Colonic mucosa (tissue), 4 donors: ENCODE results near the gene AP3B2. TPM values are rescaled to one million over a fixed set of nuclear protein-coding genes. Genes with fewer than 3 reads are reported as not detected.

Experiments used
- DNase-seq: peaks from one replicate; pipeline ENCODE4 v3.0.0-alpha.2; 2020
- H3K27ac ChIP-seq: fragments of 200-600 bp; one replicate; pipeline ENCODE4 v1.8.0; 2021
- H3K27me3 ChIP-seq: fragments of 200-600 bp; one replicate; pipeline ENCODE4 v1.8.0; 2021
- H3K36me3 ChIP-seq: fragments of 200-600 bp; one replicate; pipeline ENCODE4 v1.8.0; 2021
- H3K4me1 ChIP-seq: fragments of 200-600 bp; one replicate; pipeline ENCODE4 v1.8.0; 2021; ENCODE audit warnings: mild to moderate bottlenecking
- H3K4me3 ChIP-seq: fragments of 200-600 bp; one replicate; pipeline ENCODE4 v1.8.0; 2021
- H3K9ac ChIP-seq, 2 donors: one replicate each; pipeline ENCODE4 v1.7.0; 2013; ENCODE audit warnings: control low read depth in 2 of 2, low read depth in 2 of 2, low read length in 2 of 2
- H3K9me3 ChIP-seq: fragments of 200-600 bp; one replicate; pipeline ENCODE4 v1.8.0; 2021
- intact Hi-C: fragments of 100-400 bp; cut with DNase I; formaldehyde crosslinking; loops from one replicate; pipeline ENCODE4 v1.14.1; 2022
- total RNA-seq, 2 donors: library from RNA; stranded (reverse); fragmentation: NEBNext Ultra II Directional in 1 of 2; extraction: Animal tissue kit (Norgen Biotek cat#: 25700) in 1 of 2; gene quantifications; one replicate each; pipeline ENCODE4 v1.2.1, GENCODE V29; 2021
- TF ChIP-seq, protein P1 (sequence below): fragments of 200-600 bp; IDR thresholded peaks from one replicate; pipeline ENCODE4 v1.8.0; 2022; ENCODE audit warnings: antibody characterized with exemption, mild to moderate bottlenecking
- donor health status: healthy.
- donor health status: DM: no; HTN: no; CAD: no.
- donor health status: DM: no; HTN: no; CAD: no.

AP3B2 gene
- total RNA-seq, 2 donors from 2014 or later: 0.82 to 1.2 TPM

DNA sequence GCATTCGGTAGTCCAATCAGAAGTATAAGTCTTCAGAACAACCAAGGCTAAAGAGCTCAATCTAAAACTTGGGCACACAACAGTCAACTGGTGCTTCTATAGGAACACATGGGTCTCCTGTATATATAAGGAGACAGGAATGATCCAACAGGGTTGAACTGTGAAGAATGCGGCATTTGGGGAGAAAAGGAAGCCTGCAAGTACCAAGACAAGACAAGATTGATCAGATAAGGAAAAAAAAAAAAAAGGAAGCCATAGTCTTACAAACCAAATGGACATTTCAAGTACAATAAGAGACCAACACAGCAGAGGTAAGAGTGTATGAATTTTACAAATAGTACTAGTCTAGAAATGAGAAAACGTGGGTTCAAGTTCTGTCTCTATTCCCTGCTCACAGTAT, 69.0 kb downstream of the AP3B2 start:
- Histone ChIP-seq H3K27ac (no peak overlapping the region), H3K4me3 (no peak overlapping the region), H3K9me3 (no peaks in the 10 kb centered on the region), H3K36me3 (no peaks in the 10 kb centered on the region), H3K9ac (no peak overlapping the region), H3K4me1 (no peaks in the 10 kb centered on the region), H3K27me3 (peaks cover 3% of the 10 kb centered on the region)
- no peak for DNase-seq
- intact Hi-C loops: no loop called here
- TF ChIP-seq, protein P1, sequence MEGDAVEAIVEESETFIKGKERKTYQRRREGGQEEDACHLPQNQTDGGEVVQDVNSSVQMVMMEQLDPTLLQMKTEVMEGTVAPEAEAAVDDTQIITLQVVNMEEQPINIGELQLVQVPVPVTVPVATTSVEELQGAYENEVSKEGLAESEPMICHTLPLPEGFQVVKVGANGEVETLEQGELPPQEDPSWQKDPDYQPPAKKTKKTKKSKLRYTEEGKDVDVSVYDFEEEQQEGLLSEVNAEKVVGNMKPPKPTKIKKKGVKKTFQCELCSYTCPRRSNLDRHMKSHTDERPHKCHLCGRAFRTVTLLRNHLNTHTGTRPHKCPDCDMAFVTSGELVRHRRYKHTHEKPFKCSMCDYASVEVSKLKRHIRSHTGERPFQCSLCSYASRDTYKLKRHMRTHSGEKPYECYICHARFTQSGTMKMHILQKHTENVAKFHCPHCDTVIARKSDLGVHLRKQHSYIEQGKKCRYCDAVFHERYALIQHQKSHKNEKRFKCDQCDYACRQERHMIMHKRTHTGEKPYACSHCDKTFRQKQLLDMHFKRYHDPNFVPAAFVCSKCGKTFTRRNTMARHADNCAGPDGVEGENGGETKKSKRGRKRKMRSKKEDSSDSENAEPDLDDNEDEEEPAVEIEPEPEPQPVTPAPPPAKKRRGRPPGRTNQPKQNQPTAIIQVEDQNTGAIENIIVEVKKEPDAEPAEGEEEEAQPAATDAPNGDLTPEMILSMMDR: no peak

DNA sequence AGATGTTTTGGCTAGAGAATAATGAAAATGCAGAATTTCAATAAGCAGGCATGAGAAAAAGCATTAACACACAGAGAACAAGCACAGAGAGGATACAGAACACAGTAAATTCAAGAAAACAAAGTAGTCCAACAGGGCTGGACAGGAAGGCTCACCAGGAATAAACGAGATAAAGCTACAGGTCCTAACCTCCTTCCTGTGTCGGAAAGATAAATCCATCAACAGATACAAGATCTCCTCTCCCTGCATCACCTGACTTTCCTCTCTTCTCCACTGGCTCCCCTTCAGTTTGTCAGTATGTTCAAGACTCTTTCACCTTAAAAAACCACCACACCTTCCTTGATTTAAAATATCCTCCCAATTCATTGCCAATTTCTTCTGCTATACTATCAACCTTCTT, 73.9 kb downstream of the AP3B2 start:
- H3K9me3 ChIP-seq: no peaks in the 10 kb centered on the region
- no peak overlapping the region for H3K27ac ChIP-seq
- no peak for DNase-seq
- H3K4me1 ChIP-seq: no peaks in the 10 kb centered on the region
- H3K4me3 ChIP-seq: no peak overlapping the region
- no peaks in the 10 kb centered on the region for H3K36me3 ChIP-seq
- H3K9ac ChIP-seq: no peak overlapping the region
- TF ChIP-seq, protein P1: no peak
- intact Hi-C loops: no loop called here
- no peaks in the 10 kb centered on the region for H3K27me3 ChIP-seq

DNA sequence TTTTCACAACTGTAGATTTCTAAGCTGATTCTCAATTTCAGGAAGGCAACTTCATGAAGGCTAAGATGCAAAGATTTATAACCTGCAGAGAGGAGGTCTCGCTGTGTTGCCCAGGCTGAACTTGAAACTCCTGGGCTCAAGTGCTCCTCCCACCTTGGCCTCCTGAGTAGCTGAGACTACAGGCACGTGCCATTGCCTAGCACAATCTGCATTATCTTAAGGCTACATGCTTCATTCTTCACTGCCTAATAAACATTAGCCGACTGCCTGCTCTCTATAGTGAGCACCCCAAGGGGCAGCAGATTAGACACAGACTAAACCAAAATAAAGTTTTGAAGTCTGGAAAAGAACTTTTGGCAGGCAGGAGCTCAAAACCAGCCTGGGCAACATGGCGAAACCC, 79.6 kb downstream of the AP3B2 start:
- DNase-seq: no peak
- intact Hi-C loops: no loop called here
- TF ChIP-seq, protein P1: no peak

DNA sequence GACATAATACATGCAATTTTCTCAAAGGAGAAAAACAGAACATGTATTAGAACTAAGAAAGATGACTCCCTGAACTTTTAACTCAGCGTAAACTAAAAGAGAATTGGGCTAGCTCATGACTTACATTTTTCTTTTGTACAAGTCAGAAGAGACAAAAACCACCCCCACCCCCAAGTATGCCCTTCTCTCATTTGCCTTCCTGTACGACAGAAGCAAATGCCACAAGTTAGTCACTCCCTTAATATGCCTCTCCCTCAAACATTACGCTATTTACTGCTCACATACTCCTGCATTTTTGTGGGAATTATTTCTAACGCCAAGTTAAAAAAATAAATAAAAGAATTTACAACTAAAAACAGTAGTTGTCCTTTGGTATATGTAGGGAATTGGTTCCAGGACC, 84.5 kb downstream of the AP3B2 start:
- Histone ChIP-seq H3K4me1 (no peaks in the 10 kb centered on the region), H3K36me3 (no peaks in the 10 kb centered on the region), H3K27ac (no peak overlapping the region), H3K9ac (no peak overlapping the region), H3K27me3 (no peaks in the 10 kb centered on the region), H3K9me3 (no peaks in the 10 kb centered on the region), H3K4me3 (no peak overlapping the region)
- intact Hi-C loops: no loop called here
- TF ChIP-seq, protein P1: no peak
- DNase-seq: no peak

More for the DNA sequence above, 79.6 kb downstream of the AP3B2 start:
- Histone ChIP-seq H3K27me3 (no peaks in the 10 kb centered on the region), H3K36me3 (no peaks in the 10 kb centered on the region), H3K9ac (no peak overlapping the region), H3K4me3 (no peak overlapping the region), H3K9me3 (no peaks in the 10 kb centered on the region), H3K27ac (no peak overlapping the region), H3K4me1 (no peaks in the 10 kb centered on the region)

DNA sequence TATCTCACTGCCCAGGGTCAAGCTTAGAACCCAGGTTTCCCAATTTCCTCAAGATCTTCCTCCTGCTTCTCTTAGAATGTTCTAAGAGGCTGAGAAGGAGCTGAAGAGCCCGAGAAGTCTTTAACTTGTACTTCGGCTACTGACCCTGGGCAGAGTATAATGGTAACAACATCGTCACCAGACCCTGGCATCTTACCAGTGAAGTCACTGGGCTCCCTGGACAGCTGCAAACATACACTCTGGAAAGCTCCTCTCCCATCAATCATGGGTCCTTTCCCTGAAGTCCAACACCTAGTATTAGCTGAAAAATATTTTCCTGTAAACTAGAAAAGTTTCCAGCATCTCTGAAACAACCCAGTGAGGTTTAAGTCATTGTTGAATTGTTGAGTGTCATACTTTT, 85.2 kb downstream of the AP3B2 start:
- Histone ChIP-seq H3K9me3 (no peaks in the 10 kb centered on the region), H3K27me3 (no peaks in the 10 kb centered on the region), H3K4me1 (no peaks in the 10 kb centered on the region), H3K27ac (no peak overlapping the region), H3K4me3 (no peak overlapping the region), H3K36me3 (no peaks in the 10 kb centered on the region), H3K9ac (no peak overlapping the region)
- no peak for DNase-seq
- intact Hi-C loops: no loop called here
- TF ChIP-seq, protein P1: no peak

DNA sequence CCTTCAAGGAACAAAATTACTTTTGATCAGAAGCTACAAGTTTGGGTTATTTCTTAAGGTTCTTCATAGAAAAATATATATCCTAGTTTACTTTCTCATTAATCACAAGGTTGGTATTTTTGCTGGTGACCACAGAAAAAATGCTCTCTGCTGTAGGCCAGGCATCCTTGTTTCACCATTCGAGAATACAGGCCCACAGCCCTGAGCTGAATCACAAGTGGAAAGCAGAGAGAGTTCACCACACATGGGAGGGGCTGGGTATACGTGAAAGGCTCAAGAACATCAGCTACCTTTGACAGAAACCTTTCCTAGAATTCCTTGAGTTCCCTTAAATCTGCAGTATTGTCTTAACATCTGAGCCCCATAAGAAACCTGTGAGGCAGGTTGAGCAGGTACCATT, 85.7 kb downstream of the AP3B2 start:
- TF ChIP-seq, protein P1: no peak
- H3K36me3 ChIP-seq: no peaks in the 10 kb centered on the region
- DNase-seq: no peak
- no peak overlapping the region for H3K4me3 ChIP-seq
- intact Hi-C loops: no loop called here
- H3K4me1 ChIP-seq: no peaks in the 10 kb centered on the region
- H3K9me3 ChIP-seq: no peaks in the 10 kb centered on the region
- no peak overlapping the region for H3K9ac ChIP-seq
- no peaks in the 10 kb centered on the region for H3K27me3 ChIP-seq
- no peak overlapping the region for H3K27ac ChIP-seq
